LNCaP clone FGC (cell line): ENCODE measurements around the gene UQCR10.

Source experiments
- DNase-seq: peaks from one replicate; pipeline ENCODE4 v3.0.0-alpha.2; 2011; ENCODE audit warnings: low read depth
- H3K4me3 ChIP-seq: 2 replicates; pipeline ENCODE4 v1.5.1; 2011; ENCODE audit warnings: mild to moderate bottlenecking, low read depth, low read length, control low read depth
- CTCF ChIP-seq: IDR thresholded peaks from 2 replicates; pipeline ENCODE4 v1.5.1; 2012; ENCODE audit warnings: mild to moderate bottlenecking; ENCODE audit not compliant: control insufficient read depth, insufficient read depth; ENCODE audit errors: extremely low read depth

Gene UQCR10

GRCh38 chr22:29816539-29816938 lies 49.4 kb downstream of the UQCR10 start:
- TF ChIP-seq CTCF: no peak
- DNase-seq: no peak
- H3K4me3 ChIP-seq: no peak overlapping the region

GRCh38 chr22:29816980-29817379 lies 49.8 kb downstream of the UQCR10 start:
- no peak for TF ChIP-seq CTCF
- no peak for DNase-seq
- no peak overlapping the region for H3K4me3 ChIP-seq

- TF ChIP-seq CTCF: no peak
- no peak overlapping the region for H3K4me3 ChIP-seq
- DNase-seq: no peak
Observed at GRCh38 chr22:29817724-29818123, 50.6 kb downstream of the UQCR10 start.

GRCh38 chr22:29819501-29819900 lies 52.3 kb downstream of the UQCR10 start:
- DNase-seq: no peak
- H3K4me3 ChIP-seq: no peak overlapping the region
- TF ChIP-seq CTCF: no peak
